ENCODE data around the gene SLC6A20. TPM values are rescaled to one million over a fixed set of nuclear protein-coding genes. Genes with fewer than 3 reads are reported as not detected.

The SLC6A20 gene
- total RNA-seq, 2 experiments from 2014 or later = not detected

- Histone ChIP-seq H4K20me1 (ENCODE audit: insufficient read depth, low read length) (no peaks in the 10 kb centered on the region), H3K9me2 (ENCODE audit: insufficient read depth, low read length) (no peaks in the 10 kb centered on the region), H3K9me3 (ENCODE audit: low read length) (no peaks in the 10 kb centered on the region), H3K79me2 (ENCODE audit: insufficient read depth, low read depth, low read length) (no peaks in the 10 kb centered on the region), H3K27ac (ENCODE audit: low read depth, low read length, poor library complexity, severe bottlenecking) (no peak overlapping the region), H3K36me3 (ENCODE audit: insufficient read depth, low read length) (no peaks in the 10 kb centered on the region), H3K4me1 (ENCODE audit: insufficient read depth, low read length, poor library complexity, severe bottlenecking) (no peaks in the 10 kb centered on the region), H3K4me3 (ENCODE audit: low read depth, low read length, poor library complexity, severe bottlenecking) (no peak overlapping the region), H2AFZ (ENCODE audit: low read length) (no peak overlapping the region), H3K4me2 (ENCODE audit: low read length) (no peak overlapping the region)
- intact Hi-C loops (cut with micrococcal nuclease; ENCODE audit: unreplicated experiment) = no loop called here
- CTCF ChIA-PET (ENCODE audit: unreplicated experiment) = no interaction called here
- no peak for TF ChIP-seq EZH2phosphoT487 (IDR thresholded peaks at IDR 0.05; ENCODE audit: borderline replicate concordance, low read depth, low read length)
- BruUV-seq (replicated peaks) = no TSS peak
- POLR2A ChIA-PET = no interaction called here
- no peak for DNase-seq (ENCODE audit: low spot score)
Measured at GRCh38 chr3:45802146-45802545, 5.8 kb upstream of the SLC6A20 start.

GRCh38 chr3:45800611-45801010 lies 4.3 kb upstream of the SLC6A20 start:
- Histone ChIP-seq H3K4me2 (ENCODE audit: low read length) (no peak overlapping the region), H3K4me3 (ENCODE audit: low read depth, low read length, poor library complexity, severe bottlenecking) (no peak overlapping the region)
- CTCF ChIA-PET (ENCODE audit: unreplicated experiment) = no interaction called here

GRCh38 chr3:45799586-45799985 lies 3.2 kb upstream of the SLC6A20 start:
- Histone ChIP-seq H2AFZ (ENCODE audit: low read length) (no peak overlapping the region), H3K9me3 (ENCODE audit: low read length) (no peaks in the 10 kb centered on the region), H3K9me2 (ENCODE audit: insufficient read depth, low read length) (no peaks in the 10 kb centered on the region), H3K27ac (ENCODE audit: low read depth, low read length, poor library complexity, severe bottlenecking) (no peak overlapping the region), H3K4me2 (ENCODE audit: low read length) (no peak overlapping the region), H3K4me1 (ENCODE audit: insufficient read depth, low read length, poor library complexity, severe bottlenecking) (no peaks in the 10 kb centered on the region), H3K79me2 (ENCODE audit: insufficient read depth, low read depth, low read length) (no peaks in the 10 kb centered on the region), H3K4me3 (ENCODE audit: low read depth, low read length, poor library complexity, severe bottlenecking) (no peak overlapping the region), H4K20me1 (ENCODE audit: insufficient read depth, low read length) (no peaks in the 10 kb centered on the region), H3K36me3 (ENCODE audit: insufficient read depth, low read length) (no peaks in the 10 kb centered on the region)
- ChIA-PET CTCF (ENCODE audit: unreplicated experiment) (no interaction called here), POLR2A (no interaction called here)
- no peak for TF ChIP-seq EZH2phosphoT487 (IDR thresholded peaks at IDR 0.05; ENCODE audit: borderline replicate concordance, low read depth, low read length)
- TF ChIP-seq CTCF (conservative IDR thresholded peaks at IDR 0.05; ENCODE audit: low read length) = no peak
- no peak for DNase-seq (ENCODE audit: low spot score)
- BruUV-seq (replicated peaks) = no TSS peak
- intact Hi-C loops (cut with micrococcal nuclease; ENCODE audit: unreplicated experiment) = no loop called here

More at GRCh38 chr3:45800611-45801010, 4.3 kb upstream of the SLC6A20 start:
- no TSS peak for BruUV-seq (replicated peaks)
- Histone ChIP-seq H4K20me1 (ENCODE audit: insufficient read depth, low read length) (no peaks in the 10 kb centered on the region), H3K36me3 (ENCODE audit: insufficient read depth, low read length) (no peaks in the 10 kb centered on the region), H2AFZ (ENCODE audit: low read length) (no peak overlapping the region), H3K9me2 (ENCODE audit: insufficient read depth, low read length) (no peaks in the 10 kb centered on the region), H3K4me1 (ENCODE audit: insufficient read depth, low read length, poor library complexity, severe bottlenecking) (no peaks in the 10 kb centered on the region), H3K79me2 (ENCODE audit: insufficient read depth, low read depth, low read length) (no peaks in the 10 kb centered on the region), H3K9me3 (ENCODE audit: low read length) (no peaks in the 10 kb centered on the region), H3K27ac (ENCODE audit: low read depth, low read length, poor library complexity, severe bottlenecking) (no peak overlapping the region)
- DNase-seq (ENCODE audit: low spot score) = no peak
- intact Hi-C loops (cut with micrococcal nuclease; ENCODE audit: unreplicated experiment) = no loop called here
- TF ChIP-seq EZH2phosphoT487 (IDR thresholded peaks at IDR 0.05; ENCODE audit: borderline replicate concordance, low read depth, low read length) (no peak), CTCF (conservative IDR thresholded peaks at IDR 0.05; ENCODE audit: low read length) (no peak)
- POLR2A ChIA-PET = no interaction called here

All from OCI-LY7 (cell line).